Cardiac muscle cell (in vitro differentiated cells and primary cell): ENCODE results near the gene FPGS. TPM values are rescaled to one million over a fixed set of nuclear protein-coding genes. Genes with fewer than 3 reads are reported as not detected.

Experiments used
- DNase-seq, 2 donors: peaks; one replicate each; pipeline versions ENCODE4 v3.0.0 to v3.0.0-alpha.2; 2010 to 2017; ENCODE audit warnings: low read depth in 1 of 2, low spot score in 1 of 2
- H3K27ac ChIP-seq: fragments of 200-600 bp; sonication (generic); 2 replicates; pipeline ENCODE4 v1.5.1; 2016
- H3K27me3 ChIP-seq: fragments of 200-600 bp; sonication (generic); 2 replicates; pipeline ENCODE4 v1.6.0; 2016; ENCODE audit warnings: control low read depth
- H3K36me3 ChIP-seq: fragments of 200-600 bp; sonication (generic); 2 replicates; pipeline ENCODE4 v1.5.1; 2016; ENCODE audit warnings: control low read depth
- H3K4me1 ChIP-seq: fragments of 200-600 bp; sonication (generic); 2 replicates; pipeline ENCODE4 v1.8.1; 2017; ENCODE audit warnings: low read depth, mild to moderate bottlenecking, mixed run types
- H3K4me3 ChIP-seq: fragments of 200-600 bp; sonication (generic); 2 replicates; pipeline ENCODE4 v1.5.1; 2016; ENCODE audit warnings: mild to moderate bottlenecking
- H3K9me3 ChIP-seq: fragments of 200-600 bp; sonication (generic); 2 replicates; pipeline ENCODE4 v1.5.1; 2017; ENCODE audit warnings: low read depth, mild to moderate bottlenecking, control low read depth
- polyA plus RNA-seq: library from polyadenylated mRNA; unstranded; fragments of >200 nt; fragmentation: Nextera tagmentation; extraction: Ambion mirVana; gene quantifications from 2 replicates; pipeline ENCODE4 v1.2.1, GENCODE V29; 2016
- total RNA-seq: library from RNA; depleted of rRNA; stranded (reverse); fragments of >200 nt; gene quantifications from 2 replicates; pipeline ENCODE4 v1.2.3, GENCODE V29; 2016
- TF ChIP-seq, protein P1 (sequence below): IDR thresholded peaks from 2 replicates; pipeline ENCODE4 v1.5.1; 2012; ENCODE audit warnings: low read depth, mild to moderate bottlenecking, low read length

FPGS gene
- total and polyA plus RNA-seq, 2 experiments from 2014 or later, result 78.3 to 123 TPM

DNA sequence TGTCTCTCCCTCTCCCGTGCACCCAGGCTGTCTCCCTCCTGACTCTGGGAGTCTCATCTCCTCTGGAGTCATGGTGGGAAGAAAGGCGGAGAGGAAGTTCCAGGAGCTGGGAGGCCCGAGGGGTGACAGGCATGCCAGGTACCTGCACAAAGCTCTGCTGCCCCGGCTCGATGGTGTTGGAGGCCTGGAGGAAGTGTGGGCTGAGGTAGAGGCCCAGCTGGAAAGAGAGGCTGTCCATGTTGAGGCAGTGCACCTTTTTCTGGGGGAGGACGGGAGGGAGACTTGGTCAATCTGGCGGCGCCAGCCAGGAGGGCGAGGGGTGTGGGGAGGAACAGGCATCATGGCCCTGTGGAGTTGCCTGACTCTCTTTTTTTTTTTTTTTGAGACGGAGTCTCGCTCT lies 15.9 kb downstream of the FPGS start:
- peaks cover 5% of the 10 kb centered on the region for H3K36me3 ChIP-seq

DNA sequence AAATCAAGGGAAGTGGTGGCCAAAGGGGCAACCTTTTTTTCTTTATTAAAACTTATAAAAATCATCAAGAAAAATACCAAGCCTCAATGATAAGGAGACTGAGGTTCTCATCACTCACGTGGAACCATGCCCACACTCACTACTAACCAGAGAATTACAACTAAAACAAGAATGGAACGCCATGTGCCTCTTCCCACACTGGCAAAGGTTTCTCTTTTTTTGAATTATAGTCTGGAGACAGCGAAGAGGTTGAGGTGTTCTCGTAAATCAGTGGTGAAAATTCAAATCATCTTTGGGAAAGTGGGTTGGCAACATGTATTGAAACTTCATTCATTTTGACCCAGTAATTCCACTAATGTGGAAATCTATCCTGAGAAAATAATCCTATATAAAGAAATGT lies 19.4 kb downstream of the FPGS start:
- Histone ChIP-seq H3K4me1 (peaks cover 7% of the 10 kb centered on the region), H3K4me3 (no peak overlapping the region), H3K36me3 (no peaks in the 10 kb centered on the region), H3K9me3 (no peaks in the 10 kb centered on the region), H3K27ac (no peak overlapping the region), H3K27me3 (no peaks in the 10 kb centered on the region)
- TF ChIP-seq, protein P1, sequence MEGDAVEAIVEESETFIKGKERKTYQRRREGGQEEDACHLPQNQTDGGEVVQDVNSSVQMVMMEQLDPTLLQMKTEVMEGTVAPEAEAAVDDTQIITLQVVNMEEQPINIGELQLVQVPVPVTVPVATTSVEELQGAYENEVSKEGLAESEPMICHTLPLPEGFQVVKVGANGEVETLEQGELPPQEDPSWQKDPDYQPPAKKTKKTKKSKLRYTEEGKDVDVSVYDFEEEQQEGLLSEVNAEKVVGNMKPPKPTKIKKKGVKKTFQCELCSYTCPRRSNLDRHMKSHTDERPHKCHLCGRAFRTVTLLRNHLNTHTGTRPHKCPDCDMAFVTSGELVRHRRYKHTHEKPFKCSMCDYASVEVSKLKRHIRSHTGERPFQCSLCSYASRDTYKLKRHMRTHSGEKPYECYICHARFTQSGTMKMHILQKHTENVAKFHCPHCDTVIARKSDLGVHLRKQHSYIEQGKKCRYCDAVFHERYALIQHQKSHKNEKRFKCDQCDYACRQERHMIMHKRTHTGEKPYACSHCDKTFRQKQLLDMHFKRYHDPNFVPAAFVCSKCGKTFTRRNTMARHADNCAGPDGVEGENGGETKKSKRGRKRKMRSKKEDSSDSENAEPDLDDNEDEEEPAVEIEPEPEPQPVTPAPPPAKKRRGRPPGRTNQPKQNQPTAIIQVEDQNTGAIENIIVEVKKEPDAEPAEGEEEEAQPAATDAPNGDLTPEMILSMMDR, result no peak
- DNase-seq, result no peak

More for the DNA sequence above, 15.9 kb downstream of the FPGS start:
- Histone ChIP-seq H3K4me1 (no peaks in the 10 kb centered on the region), H3K9me3 (no peaks in the 10 kb centered on the region), H3K27me3 (no peaks in the 10 kb centered on the region), H3K27ac (peak overlapping the region; percentile 57), H3K4me3 (no peak overlapping the region)
- TF ChIP-seq, protein P1, result no peak
- DNase-seq, result no peak

DNA sequence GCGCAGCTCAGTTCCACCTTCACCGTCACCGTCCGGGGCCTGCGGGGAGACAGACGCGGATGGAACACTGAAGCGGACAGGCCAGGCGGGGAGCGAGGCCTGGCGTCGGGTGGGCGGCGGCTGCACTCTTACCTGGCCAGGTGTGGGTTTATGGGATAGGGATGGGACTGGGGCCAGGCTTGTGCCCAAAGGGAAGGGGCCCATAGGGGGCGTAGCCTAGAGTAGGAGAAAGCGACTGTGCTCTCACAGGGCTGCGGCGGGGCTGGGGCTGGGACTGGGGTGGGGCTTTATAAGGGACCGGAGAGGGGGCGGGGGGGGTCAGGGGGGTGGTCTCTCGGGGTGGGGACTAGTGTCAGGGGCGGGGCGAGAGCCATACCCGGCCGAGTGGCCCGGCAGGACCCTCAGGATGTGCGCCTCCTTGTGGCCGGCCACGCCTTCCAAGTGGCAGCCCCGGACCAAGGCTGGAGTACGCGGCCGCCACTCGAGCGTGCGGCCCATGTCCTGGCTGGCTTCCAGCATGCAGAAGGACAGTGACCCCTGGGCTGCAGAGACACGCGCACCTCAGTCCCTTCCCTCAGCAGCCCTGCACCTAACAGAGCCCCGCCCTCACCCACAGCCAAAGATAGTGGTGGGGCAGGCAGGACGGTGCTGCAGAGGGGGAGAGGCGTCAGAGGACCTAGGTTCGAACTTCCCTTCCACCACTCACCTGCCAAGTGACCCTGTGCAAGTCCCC lies 22.8 kb downstream of the FPGS start:
- DNase-seq, result peak in 1 of 2 donors; percentile 85
- Histone ChIP-seq H3K9me3 (no peaks in the 10 kb centered on the region), H3K4me3 (no peak overlapping the region), H3K4me1 (peaks cover 16% of the 10 kb centered on the region), H3K36me3 (no peaks in the 10 kb centered on the region), H3K27me3 (no peaks in the 10 kb centered on the region), H3K27ac (no peak overlapping the region)
- TF ChIP-seq, protein P1, result peak; percentile 25

DNA sequence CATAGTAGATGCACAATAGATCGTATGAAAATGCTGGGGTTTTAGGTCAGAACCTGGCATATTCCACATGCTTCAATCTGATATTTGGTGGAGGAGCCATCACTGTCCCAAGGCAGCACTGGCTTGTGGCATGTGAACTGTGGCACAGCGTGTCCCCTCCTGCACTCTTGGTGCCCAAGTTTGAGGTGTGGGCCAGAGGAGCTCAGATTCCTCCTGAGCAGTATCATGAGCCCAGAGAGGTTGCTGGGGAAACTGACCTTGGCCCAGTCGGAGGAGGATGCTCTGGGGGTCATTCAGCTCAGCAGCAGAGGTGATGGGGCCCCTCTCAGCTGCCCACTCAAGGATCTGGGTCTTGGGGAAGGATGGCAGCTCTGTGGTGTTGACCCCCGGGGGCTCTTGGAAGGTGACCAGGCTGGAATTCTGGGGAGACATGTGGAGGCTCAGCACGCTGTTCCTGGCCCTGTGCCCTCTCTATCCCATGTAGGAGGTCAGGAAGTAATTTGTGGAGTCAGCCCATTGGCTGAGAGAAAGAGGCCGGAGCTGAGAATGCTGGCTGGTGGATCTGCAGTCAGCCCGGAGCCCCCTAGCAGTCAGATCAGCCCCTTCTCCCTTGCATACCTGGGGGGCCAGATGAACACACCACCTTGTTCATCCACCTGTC lies 23.7 kb downstream of the FPGS start:
- no peak for DNase-seq
- TF ChIP-seq, protein P1, result no peak
- Histone ChIP-seq H3K36me3 (no peaks in the 10 kb centered on the region), H3K9me3 (no peaks in the 10 kb centered on the region), H3K27ac (no peak overlapping the region), H3K4me1 (peaks cover 16% of the 10 kb centered on the region), H3K27me3 (no peaks in the 10 kb centered on the region), H3K4me3 (no peak overlapping the region)

DNA sequence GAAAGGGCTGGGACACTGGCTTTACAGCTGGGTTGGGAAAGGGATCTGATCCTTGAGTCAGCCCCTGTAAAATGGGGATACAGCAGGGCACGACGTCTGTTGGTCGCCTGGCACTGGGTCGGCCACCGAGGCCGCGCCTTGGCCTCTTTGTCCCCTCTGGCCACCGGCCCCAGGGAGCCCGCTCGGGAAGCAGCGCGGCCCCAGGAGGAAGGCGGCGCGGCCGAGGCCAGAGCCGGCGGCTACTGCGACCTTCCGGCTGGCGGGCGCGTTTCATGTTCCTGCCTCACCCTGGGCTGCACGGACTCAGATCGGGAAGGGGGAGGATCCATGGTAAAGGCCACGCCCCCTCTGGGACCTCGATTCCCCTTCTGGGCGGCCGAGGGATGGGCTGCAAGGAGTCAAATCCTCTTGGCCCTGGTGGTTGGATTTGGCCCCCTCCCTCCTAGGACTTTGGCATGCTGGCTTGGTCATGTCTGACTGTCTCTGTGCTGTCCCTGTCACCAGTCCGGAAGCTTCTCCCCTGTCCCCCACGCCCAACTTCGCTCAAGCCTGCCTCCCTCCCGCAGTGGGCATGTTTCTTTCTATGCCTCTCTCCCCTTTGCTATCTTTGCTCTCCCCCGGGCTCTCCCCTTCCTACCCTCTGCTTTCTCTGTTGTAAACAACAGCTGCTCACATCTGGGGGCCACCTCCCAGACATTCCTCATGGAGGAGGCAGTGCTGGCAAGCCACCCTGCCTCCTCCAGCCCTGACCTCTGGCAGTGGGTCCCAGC lies 25.8 kb downstream of the FPGS start:
- Histone ChIP-seq H3K27me3 (no peaks in the 10 kb centered on the region), H3K9me3 (no peaks in the 10 kb centered on the region), H3K4me1 (peaks cover 16% of the 10 kb centered on the region), H3K4me3 (no peak overlapping the region), H3K27ac (no peak overlapping the region), H3K36me3 (no peaks in the 10 kb centered on the region)
- DNase-seq, result peak; percentile 86 to 90
- TF ChIP-seq, protein P1, result no peak
